Measurements from ENCODE around the gene PRCD.
"Not testable (repeated sequence)": the region's sequence is repeated elsewhere in the genome, so short reads cannot be mapped to it uniquely, and the experiment has no call there.

The PRCD gene

GRCh38 chr17:76531486-76532038 lies 8.3 kb upstream of the PRCD start:
- TF ChIP-seq RARB (CRISPR knock-in tag; IDR thresholded peaks at IDR 0.05) = no peak
- TF ChIP-seq ZFP30 (CRISPR knock-in tag; IDR thresholded peaks at IDR 0.05) = no peak
- TF ChIP-seq ZFP3 (CRISPR knock-in tag; IDR thresholded peaks at IDR 0.05) = no peak
- TF ChIP-seq ZNF8 (CRISPR knock-in tag; IDR thresholded peaks at IDR 0.05) = no peak
- TF ChIP-seq TSHZ2 (CRISPR knock-in tag; IDR thresholded peaks at IDR 0.05) = no peak
- no peak for TF ChIP-seq PATZ1 (CRISPR knock-in tag; IDR thresholded peaks at IDR 0.05; ENCODE audit: borderline replicate concordance)
- no peak for TF ChIP-seq ZNF70 (CRISPR knock-in tag; IDR thresholded peaks at IDR 0.05)
- TF ChIP-seq TOX (CRISPR knock-in tag; IDR thresholded peaks at IDR 0.05; ENCODE audit: borderline replicate concordance) = no peak
- no peak for TF ChIP-seq BACH2 (CRISPR knock-in tag; IDR thresholded peaks at IDR 0.05; ENCODE audit: borderline replicate concordance)
- no peak for TF ChIP-seq TCF4 (CRISPR knock-in tag; IDR thresholded peaks at IDR 0.05; ENCODE audit: borderline replicate concordance)
- TF ChIP-seq OSR1 (CRISPR knock-in tag; IDR thresholded peaks at IDR 0.05) = no peak
- TF ChIP-seq GLIS3 (CRISPR knock-in tag; IDR thresholded peaks at IDR 0.05) = no peak
- TF ChIP-seq PPARA (CRISPR knock-in tag; IDR thresholded peaks at IDR 0.05; ENCODE audit: borderline replicate concordance) = no peak
- TF ChIP-seq ISL1 (CRISPR knock-in tag; IDR thresholded peaks at IDR 0.05) = no peak
- no peak for ATAC-seq

- ATAC-seq = no peak
- no peak for TF ChIP-seq TCF4 (CRISPR knock-in tag; IDR thresholded peaks at IDR 0.05; ENCODE audit: borderline replicate concordance)
Observed at GRCh38 chr17:76532072-76532651, 7.7 kb upstream of the PRCD start.

- not testable (repeated sequence) for ATAC-seq
Observed at GRCh38 chr17:76533640-76534359, 6.0 kb upstream of the PRCD start.

GRCh38 chr17:76534831-76535732 lies 4.8 kb upstream of the PRCD start:
- ATAC-seq = no peak
- no peak for TF ChIP-seq CREB5 (CRISPR knock-in tag; IDR thresholded peaks at IDR 0.05; ENCODE audit: low read depth)
- no peak for TF ChIP-seq ARNTL (CRISPR knock-in tag; IDR thresholded peaks at IDR 0.05; ENCODE audit: borderline replicate concordance, low read depth)
- TF ChIP-seq ZFP30 (CRISPR knock-in tag; IDR thresholded peaks at IDR 0.05) = no peak

GRCh38 chr17:76535788-76536510 lies 3.9 kb upstream of the PRCD start:
- TF ChIP-seq TOX (CRISPR knock-in tag; IDR thresholded peaks at IDR 0.05; ENCODE audit: borderline replicate concordance) = no peak
- no peak for ATAC-seq
